HL-60 (cell line): Measurements from ENCODE around the gene TRPC4AP.

Source experiments
- DNase-seq, 2 experiments: peaks; one replicate each; pipeline ENCODE4 v3.0.0-alpha.2; 2010 to 2020; ENCODE audit warnings: low read depth in 1 of 2, low spot score in 1 of 2
- H3K27ac ChIP-seq: fragments of 250-450 bp; sonication (Bioruptor Pico); replicated peaks from 2 replicates; pipeline ENCODE4 v1.5.1; 2020; ENCODE audit warnings: mild to moderate bottlenecking, moderate library complexity
- H3K27me3 ChIP-seq: fragments of 250-450 bp; sonication (Bioruptor Pico); 2 replicates; pipeline ENCODE4 v1.5.1; 2021; ENCODE audit warnings: mild to moderate bottlenecking, moderate library complexity; ENCODE audit not compliant: insufficient read depth, poor library complexity, severe bottlenecking
- H3K4me3 ChIP-seq: replicated peaks from 2 replicates; pipeline ENCODE4 v1.5.1; 2011; ENCODE audit warnings: mild to moderate bottlenecking, control low read depth, low read length; ENCODE audit not compliant: insufficient read depth
- GABPA ChIP-seq: IDR thresholded peaks from 2 replicates; pipeline ENCODE4 v1.6.1; 2012; ENCODE audit warnings: low read depth
- POLR2AphosphoS5 ChIP-seq: IDR thresholded peaks from 2 replicates; pipeline ENCODE4 v1.6.1; 2012; ENCODE audit warnings: low read depth
- SPI1 ChIP-seq: IDR thresholded peaks from 2 replicates; pipeline ENCODE4 v1.6.1; 2012; ENCODE audit warnings: low read depth, mild to moderate bottlenecking, borderline replicate concordance
- TF ChIP-seq, protein P1 (sequence below): IDR thresholded peaks from 2 replicates; pipeline ENCODE4 v1.6.1; 2012; ENCODE audit warnings: low read depth; ENCODE audit not compliant: insufficient replicate concordance
- TF ChIP-seq, protein P2 (sequence below): IDR thresholded peaks from one replicate; pipeline ENCODE4 v1.5.1; 2011; ENCODE audit warnings: low read length, control low read depth, inconsistent platforms; ENCODE audit not compliant: insufficient read depth

Gene TRPC4AP

DNA sequence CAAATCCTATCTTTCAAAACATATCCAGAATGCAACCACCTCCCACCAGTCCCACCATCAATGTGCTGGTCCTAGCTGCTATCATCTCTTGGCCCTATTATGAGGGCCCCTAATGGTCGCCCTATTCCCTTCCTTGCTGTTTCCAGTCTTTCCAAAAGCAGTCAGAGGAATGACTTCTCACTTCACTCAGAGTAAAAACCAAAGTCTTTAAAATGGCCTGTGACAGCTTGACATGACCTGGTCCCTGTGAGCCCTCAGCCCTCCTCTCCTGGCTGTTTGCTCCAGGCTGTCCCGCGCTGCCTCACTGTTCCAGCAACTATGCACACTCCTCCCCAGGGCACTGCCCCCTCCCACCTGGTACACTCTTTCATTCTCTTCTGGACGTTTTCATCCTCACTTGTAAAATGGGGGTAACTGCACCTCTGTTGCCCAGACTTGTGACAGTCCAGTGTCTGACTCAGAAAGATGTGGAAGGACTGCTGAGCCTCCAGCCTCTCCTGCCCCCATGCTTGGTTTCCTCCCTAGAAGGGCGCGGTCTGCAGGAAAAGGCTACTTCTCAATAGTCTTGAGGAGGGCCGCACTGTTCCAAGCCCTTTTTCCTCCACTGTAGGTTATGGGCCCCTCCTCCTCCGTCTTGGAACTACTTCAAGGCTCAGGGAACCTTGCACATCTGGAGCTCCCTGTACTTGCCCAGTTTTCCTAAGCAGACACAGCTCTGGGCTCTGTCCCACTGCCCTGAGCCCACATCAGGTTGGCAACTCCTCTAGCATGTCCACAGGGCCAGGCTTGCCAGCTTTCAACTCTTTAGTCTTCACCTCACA, 72.3 kb downstream of the TRPC4AP start:
- H3K4me3 ChIP-seq, result no peak overlapping the region
- no peaks in the 10 kb centered on the region for H3K27me3 ChIP-seq
- no peak for TF ChIP-seq SPI1
- TF ChIP-seq POLR2AphosphoS5, result no peak
- TF ChIP-seq GABPA, result no peak
- TF ChIP-seq, protein P1, sequence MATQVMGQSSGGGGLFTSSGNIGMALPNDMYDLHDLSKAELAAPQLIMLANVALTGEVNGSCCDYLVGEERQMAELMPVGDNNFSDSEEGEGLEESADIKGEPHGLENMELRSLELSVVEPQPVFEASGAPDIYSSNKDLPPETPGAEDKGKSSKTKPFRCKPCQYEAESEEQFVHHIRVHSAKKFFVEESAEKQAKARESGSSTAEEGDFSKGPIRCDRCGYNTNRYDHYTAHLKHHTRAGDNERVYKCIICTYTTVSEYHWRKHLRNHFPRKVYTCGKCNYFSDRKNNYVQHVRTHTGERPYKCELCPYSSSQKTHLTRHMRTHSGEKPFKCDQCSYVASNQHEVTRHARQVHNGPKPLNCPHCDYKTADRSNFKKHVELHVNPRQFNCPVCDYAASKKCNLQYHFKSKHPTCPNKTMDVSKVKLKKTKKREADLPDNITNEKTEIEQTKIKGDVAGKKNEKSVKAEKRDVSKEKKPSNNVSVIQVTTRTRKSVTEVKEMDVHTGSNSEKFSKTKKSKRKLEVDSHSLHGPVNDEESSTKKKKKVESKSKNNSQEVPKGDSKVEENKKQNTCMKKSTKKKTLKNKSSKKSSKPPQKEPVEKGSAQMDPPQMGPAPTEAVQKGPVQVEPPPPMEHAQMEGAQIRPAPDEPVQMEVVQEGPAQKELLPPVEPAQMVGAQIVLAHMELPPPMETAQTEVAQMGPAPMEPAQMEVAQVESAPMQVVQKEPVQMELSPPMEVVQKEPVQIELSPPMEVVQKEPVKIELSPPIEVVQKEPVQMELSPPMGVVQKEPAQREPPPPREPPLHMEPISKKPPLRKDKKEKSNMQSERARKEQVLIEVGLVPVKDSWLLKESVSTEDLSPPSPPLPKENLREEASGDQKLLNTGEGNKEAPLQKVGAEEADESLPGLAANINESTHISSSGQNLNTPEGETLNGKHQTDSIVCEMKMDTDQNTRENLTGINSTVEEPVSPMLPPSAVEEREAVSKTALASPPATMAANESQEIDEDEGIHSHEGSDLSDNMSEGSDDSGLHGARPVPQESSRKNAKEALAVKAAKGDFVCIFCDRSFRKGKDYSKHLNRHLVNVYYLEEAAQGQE, result no peak
- TF ChIP-seq, protein P2, sequence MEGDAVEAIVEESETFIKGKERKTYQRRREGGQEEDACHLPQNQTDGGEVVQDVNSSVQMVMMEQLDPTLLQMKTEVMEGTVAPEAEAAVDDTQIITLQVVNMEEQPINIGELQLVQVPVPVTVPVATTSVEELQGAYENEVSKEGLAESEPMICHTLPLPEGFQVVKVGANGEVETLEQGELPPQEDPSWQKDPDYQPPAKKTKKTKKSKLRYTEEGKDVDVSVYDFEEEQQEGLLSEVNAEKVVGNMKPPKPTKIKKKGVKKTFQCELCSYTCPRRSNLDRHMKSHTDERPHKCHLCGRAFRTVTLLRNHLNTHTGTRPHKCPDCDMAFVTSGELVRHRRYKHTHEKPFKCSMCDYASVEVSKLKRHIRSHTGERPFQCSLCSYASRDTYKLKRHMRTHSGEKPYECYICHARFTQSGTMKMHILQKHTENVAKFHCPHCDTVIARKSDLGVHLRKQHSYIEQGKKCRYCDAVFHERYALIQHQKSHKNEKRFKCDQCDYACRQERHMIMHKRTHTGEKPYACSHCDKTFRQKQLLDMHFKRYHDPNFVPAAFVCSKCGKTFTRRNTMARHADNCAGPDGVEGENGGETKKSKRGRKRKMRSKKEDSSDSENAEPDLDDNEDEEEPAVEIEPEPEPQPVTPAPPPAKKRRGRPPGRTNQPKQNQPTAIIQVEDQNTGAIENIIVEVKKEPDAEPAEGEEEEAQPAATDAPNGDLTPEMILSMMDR, result no peak
- DNase-seq, result no peak
- H3K27ac ChIP-seq, result no peak overlapping the region

DNA sequence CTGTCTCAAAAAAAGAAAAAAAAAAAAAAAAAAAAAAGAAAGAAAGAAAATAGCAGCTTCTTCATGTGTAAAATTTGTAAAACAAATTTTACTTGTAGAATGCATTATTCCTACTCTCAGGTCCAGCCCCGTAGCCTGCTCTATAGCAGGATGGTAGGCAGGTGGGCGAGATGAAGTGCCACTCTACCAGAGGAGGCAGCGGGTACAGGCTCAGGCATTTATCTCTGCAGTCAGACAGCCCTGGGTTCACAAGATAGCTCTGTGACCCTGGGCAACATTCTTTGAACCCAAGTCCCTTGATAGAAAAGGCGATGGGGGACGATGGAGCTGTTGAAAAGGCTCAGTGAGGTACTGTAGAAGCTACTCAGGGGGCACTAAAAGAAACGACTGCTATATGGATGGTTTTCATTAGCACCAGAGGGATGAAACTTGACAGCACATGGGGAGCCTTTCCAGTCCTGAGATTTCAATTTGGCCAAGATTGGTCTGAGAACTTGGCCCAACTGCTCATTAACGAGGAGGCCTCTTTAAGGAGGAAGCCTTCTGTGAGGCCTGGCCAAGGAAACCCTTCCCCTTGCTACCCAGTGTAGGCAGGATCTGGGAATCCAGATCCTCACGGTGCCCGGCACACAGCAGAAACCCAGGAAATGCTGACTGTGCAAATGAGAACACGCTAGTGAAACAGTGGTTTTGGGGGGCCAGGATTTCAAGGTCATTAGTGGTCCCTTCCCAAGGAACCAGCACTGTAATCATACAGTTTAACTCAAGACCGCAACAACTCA, 73.8 kb downstream of the TRPC4AP start:
- H3K4me3 ChIP-seq, result no peak overlapping the region
- no peaks in the 10 kb centered on the region for H3K27me3 ChIP-seq
- TF ChIP-seq GABPA (no peak), POLR2AphosphoS5 (no peak), SPI1 (no peak)
- TF ChIP-seq, protein P2, result no peak
- TF ChIP-seq, protein P1, result no peak
- no peak for DNase-seq
- no peak overlapping the region for H3K27ac ChIP-seq

DNA sequence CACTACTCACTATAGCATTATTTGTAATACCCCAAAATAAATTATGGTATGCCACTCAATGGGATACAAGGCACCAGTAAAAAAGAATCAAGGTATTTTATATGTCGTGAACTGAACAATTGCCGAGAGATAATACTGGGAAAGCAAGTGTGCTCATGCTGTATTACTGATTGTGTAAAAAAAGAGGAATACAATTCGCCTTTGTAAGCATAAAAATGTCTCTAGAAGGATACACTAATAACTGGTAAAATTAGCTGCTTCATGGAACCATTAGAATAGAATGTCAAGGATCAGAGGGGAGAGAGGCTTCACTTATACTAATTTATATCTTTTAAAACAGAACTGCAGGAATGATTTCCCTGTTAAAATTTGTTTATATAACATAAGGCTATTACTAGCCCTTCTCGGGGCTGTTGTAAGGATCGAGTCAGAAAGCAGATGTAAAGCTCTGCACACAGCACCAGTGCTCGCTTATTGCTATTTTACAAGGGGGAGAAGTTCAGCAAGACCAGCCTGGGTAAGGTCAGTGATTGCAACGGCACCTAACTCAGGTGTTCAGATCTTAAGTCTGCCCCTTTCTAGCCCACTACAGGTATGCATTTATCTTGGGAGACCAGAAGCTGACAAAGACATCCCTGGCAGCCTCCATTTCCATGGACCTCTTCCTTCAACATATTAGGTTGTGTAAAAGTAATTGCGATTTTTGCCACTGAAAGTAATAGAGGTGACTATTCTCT, 75.3 kb downstream of the TRPC4AP start:
- no peak overlapping the region for H3K27ac ChIP-seq
- no peak overlapping the region for H3K4me3 ChIP-seq
- DNase-seq, result no peak
- H3K27me3 ChIP-seq, result no peaks in the 10 kb centered on the region
- TF ChIP-seq SPI1, result no peak
- TF ChIP-seq, protein P2, result no peak
- TF ChIP-seq, protein P1, result no peak
